NB4 (cell line): ENCODE data around the gene PALM.

Source experiments
- CTCF ChIP-seq: IDR thresholded peaks from one replicate; pipeline ENCODE4 v1.5.1; 2012; ENCODE audit warnings: low read depth, low read length
- MYC ChIP-seq: IDR thresholded peaks from 2 replicates; pipeline ENCODE4 v1.6.1; 2011; ENCODE audit warnings: low read depth, low read length
- POLR2A ChIP-seq: IDR thresholded peaks from 2 replicates; pipeline ENCODE4 v1.6.1; 2011; ENCODE audit warnings: mild to moderate bottlenecking; ENCODE audit not compliant: insufficient read length; ENCODE audit errors: extremely low read depth

- TF ChIP-seq CTCF (no peak), POLR2A (no peak), MYC (no peak)
These were observed 9.7 kb downstream of the PALM start for GRCh38 chr19:718251-718951.
